Liver (tissue), 3 donors: ENCODE measurements around the gene INSYN1.

Experiments
- EGR1 ChIP-seq, 2 donors: IDR thresholded peaks; 2 replicates each; pipeline ENCODE4 v1.6.1; 2016 to 2018; ENCODE audit warnings: antibody characterized with exemption in 2 of 2, low read depth in 2 of 2
- FOXA2 ChIP-seq: IDR thresholded peaks from 2 replicates; pipeline ENCODE4 v1.6.1; 2016; ENCODE audit warnings: antibody characterized with exemption
- JUND ChIP-seq, 2 donors: IDR thresholded peaks; 2 replicates each; pipeline ENCODE4 v1.6.1; 2016; ENCODE audit warnings: antibody characterized with exemption in 2 of 2
- NR2F2 ChIP-seq: IDR thresholded peaks from 2 replicates; pipeline ENCODE4 v1.6.1; 2016; ENCODE audit warnings: antibody characterized with exemption
- RAD21 ChIP-seq, 2 donors: IDR thresholded peaks; 2 replicates each; pipeline ENCODE4 v1.6.1; 2016; ENCODE audit warnings: antibody characterized with exemption in 2 of 2, mild to moderate bottlenecking in 2 of 2
- RXRA ChIP-seq, 2 donors: IDR thresholded peaks; 2 replicates each; pipeline ENCODE4 v1.6.1; 2017 to 2018; ENCODE audit warnings: antibody characterized with exemption in 2 of 2, mild to moderate bottlenecking in 1 of 2
- TAF1 ChIP-seq: conservative IDR thresholded peaks from 2 replicates; pipeline ENCODE4 v1.6.1; 2016; ENCODE audit warnings: antibody characterized with exemption, mild to moderate bottlenecking
- YY1 ChIP-seq: IDR thresholded peaks from 2 replicates; pipeline ENCODE4 v1.6.1; 2016; ENCODE audit warnings: antibody characterized with exemption, mild to moderate bottlenecking
- TF ChIP-seq, protein P1 (sequence below): fragments of 150-350 bp; IDR thresholded peaks from 2 replicates; pipeline ENCODE4 v1.5.1; 2017; ENCODE audit warnings: improper control_type of control experiment, low read depth, low read length; ENCODE audit not compliant: missing input control
- TF ChIP-seq, protein P2 (sequence below): IDR thresholded peaks from 2 replicates; pipeline ENCODE4 v1.6.1; 2016; ENCODE audit warnings: antibody characterized with exemption
- TF ChIP-seq, protein P3 (sequence below): IDR thresholded peaks from 2 replicates; pipeline ENCODE4 v1.6.1; 2016; ENCODE audit warnings: antibody characterized with exemption, mild to moderate bottlenecking
- donor health status: healthy.
- donor health status: healthy.

DNA sequence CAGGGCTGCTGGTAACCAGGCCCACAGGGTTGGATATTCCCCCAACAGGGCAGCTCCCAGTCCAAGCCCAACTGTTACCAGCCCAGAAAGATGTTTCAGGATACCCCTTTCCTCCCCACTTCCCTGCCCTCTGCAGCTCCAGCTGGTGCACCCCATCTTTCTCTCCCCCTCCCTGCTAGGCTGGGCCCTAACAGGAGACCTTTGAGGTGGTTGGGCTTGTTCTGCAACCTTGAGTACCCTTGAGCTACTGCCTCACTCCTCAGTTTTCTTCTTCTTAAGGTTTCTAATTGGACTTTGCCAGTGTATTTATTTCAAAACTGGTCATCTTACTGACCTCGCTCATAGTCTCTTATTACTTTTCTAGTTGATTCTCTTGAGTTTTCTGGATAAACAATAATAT lies 16.9 kb upstream of the INSYN1 start:
- TF ChIP-seq RAD21 (IDR thresholded peaks at IDR 0.05): no peak
- TF ChIP-seq, protein P1, sequence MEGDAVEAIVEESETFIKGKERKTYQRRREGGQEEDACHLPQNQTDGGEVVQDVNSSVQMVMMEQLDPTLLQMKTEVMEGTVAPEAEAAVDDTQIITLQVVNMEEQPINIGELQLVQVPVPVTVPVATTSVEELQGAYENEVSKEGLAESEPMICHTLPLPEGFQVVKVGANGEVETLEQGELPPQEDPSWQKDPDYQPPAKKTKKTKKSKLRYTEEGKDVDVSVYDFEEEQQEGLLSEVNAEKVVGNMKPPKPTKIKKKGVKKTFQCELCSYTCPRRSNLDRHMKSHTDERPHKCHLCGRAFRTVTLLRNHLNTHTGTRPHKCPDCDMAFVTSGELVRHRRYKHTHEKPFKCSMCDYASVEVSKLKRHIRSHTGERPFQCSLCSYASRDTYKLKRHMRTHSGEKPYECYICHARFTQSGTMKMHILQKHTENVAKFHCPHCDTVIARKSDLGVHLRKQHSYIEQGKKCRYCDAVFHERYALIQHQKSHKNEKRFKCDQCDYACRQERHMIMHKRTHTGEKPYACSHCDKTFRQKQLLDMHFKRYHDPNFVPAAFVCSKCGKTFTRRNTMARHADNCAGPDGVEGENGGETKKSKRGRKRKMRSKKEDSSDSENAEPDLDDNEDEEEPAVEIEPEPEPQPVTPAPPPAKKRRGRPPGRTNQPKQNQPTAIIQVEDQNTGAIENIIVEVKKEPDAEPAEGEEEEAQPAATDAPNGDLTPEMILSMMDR: no peak
- TF ChIP-seq EGR1 (IDR thresholded peaks at IDR 0.05; ENCODE audit: low read depth in 2 of 2): no peak
- TF ChIP-seq, protein P2, sequence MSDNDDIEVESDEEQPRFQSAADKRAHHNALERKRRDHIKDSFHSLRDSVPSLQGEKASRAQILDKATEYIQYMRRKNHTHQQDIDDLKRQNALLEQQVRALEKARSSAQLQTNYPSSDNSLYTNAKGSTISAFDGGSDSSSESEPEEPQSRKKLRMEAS: no peak
- no peak for TF ChIP-seq TAF1
- TF ChIP-seq JUND (IDR thresholded peaks at IDR 0.05): no peak
- TF ChIP-seq FOXA2: no peak
- TF ChIP-seq YY1: no peak
- no peak for TF ChIP-seq NR2F2
- TF ChIP-seq, protein P3, sequence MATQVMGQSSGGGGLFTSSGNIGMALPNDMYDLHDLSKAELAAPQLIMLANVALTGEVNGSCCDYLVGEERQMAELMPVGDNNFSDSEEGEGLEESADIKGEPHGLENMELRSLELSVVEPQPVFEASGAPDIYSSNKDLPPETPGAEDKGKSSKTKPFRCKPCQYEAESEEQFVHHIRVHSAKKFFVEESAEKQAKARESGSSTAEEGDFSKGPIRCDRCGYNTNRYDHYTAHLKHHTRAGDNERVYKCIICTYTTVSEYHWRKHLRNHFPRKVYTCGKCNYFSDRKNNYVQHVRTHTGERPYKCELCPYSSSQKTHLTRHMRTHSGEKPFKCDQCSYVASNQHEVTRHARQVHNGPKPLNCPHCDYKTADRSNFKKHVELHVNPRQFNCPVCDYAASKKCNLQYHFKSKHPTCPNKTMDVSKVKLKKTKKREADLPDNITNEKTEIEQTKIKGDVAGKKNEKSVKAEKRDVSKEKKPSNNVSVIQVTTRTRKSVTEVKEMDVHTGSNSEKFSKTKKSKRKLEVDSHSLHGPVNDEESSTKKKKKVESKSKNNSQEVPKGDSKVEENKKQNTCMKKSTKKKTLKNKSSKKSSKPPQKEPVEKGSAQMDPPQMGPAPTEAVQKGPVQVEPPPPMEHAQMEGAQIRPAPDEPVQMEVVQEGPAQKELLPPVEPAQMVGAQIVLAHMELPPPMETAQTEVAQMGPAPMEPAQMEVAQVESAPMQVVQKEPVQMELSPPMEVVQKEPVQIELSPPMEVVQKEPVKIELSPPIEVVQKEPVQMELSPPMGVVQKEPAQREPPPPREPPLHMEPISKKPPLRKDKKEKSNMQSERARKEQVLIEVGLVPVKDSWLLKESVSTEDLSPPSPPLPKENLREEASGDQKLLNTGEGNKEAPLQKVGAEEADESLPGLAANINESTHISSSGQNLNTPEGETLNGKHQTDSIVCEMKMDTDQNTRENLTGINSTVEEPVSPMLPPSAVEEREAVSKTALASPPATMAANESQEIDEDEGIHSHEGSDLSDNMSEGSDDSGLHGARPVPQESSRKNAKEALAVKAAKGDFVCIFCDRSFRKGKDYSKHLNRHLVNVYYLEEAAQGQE: no peak
- no peak for TF ChIP-seq RXRA (IDR thresholded peaks at IDR 0.05)
